H9 (cell line): ENCODE results near the gene CTNNA1. TPM values are rescaled to one million over a fixed set of nuclear protein-coding genes. Genes with fewer than 3 reads are reported as not detected.

Source experiments
- DNase-seq: peaks from one replicate; pipeline ENCODE4 v3.0.0-alpha.2; 2017
- H2AFZ ChIP-seq: one replicate; pipeline ENCODE4 v1.6.1; 2013; ENCODE audit warnings: mild to moderate bottlenecking, low read length, control low read depth, moderate library complexity
- H2AK5ac ChIP-seq: 2 replicates; pipeline ENCODE4 v1.6.1; 2013; ENCODE audit warnings: low read length, control low read depth, mixed read lengths; ENCODE audit not compliant: insufficient read length
- H2BK120ac ChIP-seq: one replicate; pipeline ENCODE4 v1.6.1; 2013; ENCODE audit warnings: low read depth, mild to moderate bottlenecking, low read length, control low read depth, inconsistent platforms; ENCODE audit not compliant: poor library complexity, severe bottlenecking
- H2BK12ac ChIP-seq: 2 replicates; pipeline ENCODE4 v1.6.1; 2013; ENCODE audit warnings: low read length, control low read depth, mixed read lengths, low read depth; ENCODE audit not compliant: insufficient read length
- H2BK15ac ChIP-seq: 2 replicates; pipeline ENCODE4 v1.6.1; 2013; ENCODE audit warnings: low read depth, low read length, control low read depth
- H2BK20ac ChIP-seq: one replicate; pipeline ENCODE4 v1.6.1; 2013; ENCODE audit warnings: low read depth, mild to moderate bottlenecking, low read length, control low read depth, inconsistent platforms; ENCODE audit not compliant: poor library complexity, severe bottlenecking
- H2BK5ac ChIP-seq: 2 replicates; pipeline ENCODE4 v1.6.1; 2013; ENCODE audit warnings: low read length, control low read depth, mixed read lengths; ENCODE audit not compliant: insufficient read length
- H3K14ac ChIP-seq: 2 replicates; pipeline ENCODE4 v1.6.1; 2013; ENCODE audit warnings: low read length, control low read depth; ENCODE audit not compliant: insufficient read depth
- H3K18ac ChIP-seq: 2 replicates; pipeline ENCODE4 v1.6.1; 2013; ENCODE audit warnings: low read depth, mild to moderate bottlenecking, mixed read lengths, low read length, control low read depth; ENCODE audit not compliant: insufficient read length
- H3K23ac ChIP-seq: 2 replicates; pipeline ENCODE4 v1.6.1; 2013; ENCODE audit warnings: low read length, control low read depth, mixed read lengths, low read depth; ENCODE audit not compliant: insufficient read length
- H3K23me2 ChIP-seq: 2 replicates; pipeline ENCODE4 v1.6.1; 2013; ENCODE audit warnings: low read depth, mild to moderate bottlenecking, mixed read lengths, low read length, control low read depth; ENCODE audit not compliant: insufficient read length, poor library complexity, severe bottlenecking
- H3K27ac ChIP-seq: 2 replicates; pipeline ENCODE4 v1.5.1; 2013; ENCODE audit warnings: low read length, control low read depth, mixed read lengths, low read depth; ENCODE audit not compliant: insufficient read length
- H3K27me3 ChIP-seq: 2 replicates; pipeline ENCODE4 v1.6.1; 2013; ENCODE audit warnings: low read length, control low read depth, inconsistent platforms; ENCODE audit not compliant: insufficient read depth
- H3K4ac ChIP-seq: 2 replicates; pipeline ENCODE4 v1.6.1; 2013; ENCODE audit warnings: low read depth, mild to moderate bottlenecking, control low read depth, inconsistent platforms, low read length, moderate library complexity
- H3K4me1 ChIP-seq: 2 replicates; pipeline ENCODE4 v1.6.1; 2013; ENCODE audit warnings: low read length, control low read depth, inconsistent platforms; ENCODE audit not compliant: insufficient read depth
- H3K4me2 ChIP-seq: 2 replicates; pipeline ENCODE4 v1.6.1; 2013; ENCODE audit warnings: low read length, control low read depth, mixed read lengths; ENCODE audit not compliant: insufficient read length, insufficient read depth
- H3K56ac ChIP-seq: 2 replicates; pipeline ENCODE4 v1.6.1; 2013; ENCODE audit warnings: low read depth, mild to moderate bottlenecking, mixed read lengths, low read length, control low read depth; ENCODE audit not compliant: insufficient read length
- H3K79me1 ChIP-seq: 2 replicates; pipeline ENCODE4 v1.6.1; 2013; ENCODE audit warnings: low read depth, mild to moderate bottlenecking, moderate library complexity, low read length, control low read depth, inconsistent platforms; ENCODE audit not compliant: insufficient read depth, poor library complexity, severe bottlenecking
- H3K79me2 ChIP-seq: 2 replicates; pipeline ENCODE4 v1.6.1; 2013; ENCODE audit warnings: low read length, control low read depth, inconsistent platforms; ENCODE audit not compliant: insufficient read depth
- H3K9ac ChIP-seq: 2 replicates; pipeline ENCODE4 v1.6.1; 2013; ENCODE audit warnings: low read length, control low read depth, mixed read lengths; ENCODE audit not compliant: insufficient read length; ENCODE audit errors: extremely low read depth
- H3K9me3 ChIP-seq: one replicate; pipeline ENCODE4 v1.6.1; 2013; ENCODE audit warnings: low read depth, low read length, inconsistent platforms; ENCODE audit not compliant: control insufficient read depth
- H3T11ph ChIP-seq: one replicate; pipeline ENCODE4 v1.6.1; 2013; ENCODE audit warnings: mild to moderate bottlenecking, low read length, control low read depth, inconsistent platforms
- H4K20me1 ChIP-seq: one replicate; pipeline ENCODE4 v1.6.1; 2013; ENCODE audit not compliant: control insufficient read depth, insufficient read length, insufficient read depth
- H4K5ac ChIP-seq: 2 replicates; pipeline ENCODE4 v1.6.1; 2013; ENCODE audit warnings: low read depth, mild to moderate bottlenecking, mixed read lengths, low read length, control low read depth; ENCODE audit not compliant: insufficient read length
- H4K8ac ChIP-seq: replicated peaks from 2 replicates; pipeline ENCODE4 v1.6.1; 2013; ENCODE audit warnings: low read length, control low read depth, mixed read lengths, low read depth; ENCODE audit not compliant: insufficient read length
- H4K91ac ChIP-seq: 2 replicates; pipeline ENCODE4 v1.6.1; 2013; ENCODE audit warnings: low read depth, mild to moderate bottlenecking, moderate library complexity, mixed read lengths, low read length, control low read depth; ENCODE audit not compliant: insufficient read length
- H3K27ac Mint-ChIP-seq, 3 experiments: 2 replicates in 2 of 3; 3 replicates in 1 of 3; pipeline ENCODE4 v1.8.0; 2020 to 2021; ENCODE audit warnings: mixed read lengths in 3 of 3, mild to moderate bottlenecking in 1 of 3, moderate library complexity in 1 of 3
- H3K27me3 Mint-ChIP-seq: 2 replicates; pipeline ENCODE4 v1.8.0; 2021; ENCODE audit warnings: low read depth, mild to moderate bottlenecking, moderate library complexity, mixed read lengths
- H3K36me3 Mint-ChIP-seq, 3 experiments: 2 replicates in 2 of 3; 3 replicates in 1 of 3; pipeline ENCODE4 v1.8.0; 2020 to 2021; ENCODE audit warnings: low read depth in 3 of 3, mixed read lengths in 3 of 3; ENCODE audit not compliant: insufficient read depth in 1 of 3
- H3K4me1 Mint-ChIP-seq, 2 experiments: 2 replicates each; pipeline ENCODE4 v1.8.0; 2020; ENCODE audit warnings: mixed read lengths in 2 of 2
- H3K4me3 Mint-ChIP-seq, 2 experiments: 2 replicates in 1 of 2; 3 replicates in 1 of 2; pipeline ENCODE4 v1.8.0; 2020 to 2021; ENCODE audit warnings: mild to moderate bottlenecking in 2 of 2, mixed read lengths in 2 of 2, moderate library complexity in 1 of 2
- H3K9me3 Mint-ChIP-seq, 2 experiments: 2 replicates in 1 of 2; 3 replicates in 1 of 2; pipeline ENCODE4 v1.8.0; 2020; ENCODE audit warnings: mild to moderate bottlenecking in 2 of 2, mixed read lengths in 2 of 2, moderate library complexity in 1 of 2
- CTCF ChIP-seq: fragments of 200-600 bp; sonication (generic); conservative IDR thresholded peaks from 3 replicates; pipeline ENCODE4 v1.8.0; 2021; ENCODE audit warnings: antibody characterized with exemption, mild to moderate bottlenecking
- WGBS: extraction: QIAGEN DNeasy Blood & Tissue Kit; methylation state at CpG from one replicate; pipeline ENCODE4 v1.1.7; 2013; ENCODE audit warnings: missing lambda C conversion rate, low lambda C conversion rate, mixed read lengths; ENCODE audit not compliant: insufficient read length; ENCODE audit errors: extremely low coverage; 5-methylcytosine and 5-hydroxymethylcytosine counted together
- total RNA-seq: library from RNA; stranded (reverse); gene quantifications from 2 replicates; pipeline ENCODE4 v1.2.1, GENCODE V29; 2021

CTNNA1 gene
- total RNA-seq, 1 experiment from 2014 or later: 354 TPM

DNA sequence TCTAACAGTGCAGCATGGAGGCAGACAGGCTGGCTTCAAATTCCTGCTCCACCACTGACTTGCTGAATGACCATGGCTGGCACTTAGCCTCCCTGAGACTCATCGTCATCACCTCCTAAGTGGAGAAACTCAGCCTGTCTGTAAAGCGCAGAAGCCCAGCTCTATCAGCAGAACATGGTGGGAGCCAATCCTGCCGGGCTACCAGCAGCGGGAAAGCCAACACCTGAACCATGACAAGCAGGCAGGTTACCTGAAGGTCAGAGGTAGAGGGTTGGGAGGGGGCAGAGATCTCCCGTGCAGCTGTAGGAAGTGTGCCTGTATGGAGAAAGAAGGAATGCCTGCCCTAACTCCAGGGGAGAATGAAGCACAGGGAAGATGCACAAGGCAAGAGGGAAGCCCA, 194.6 kb downstream of the CTNNA1 start:
- H3K27me3 Mint-ChIP-seq: peaks cover 1% of the 10 kb centered on the region; the same call in 1 of the 2 replicates
- H3K79me1 ChIP-seq: no peaks in the 10 kb centered on the region
- no peak overlapping the region for H3K4ac ChIP-seq
- no peaks in the 10 kb centered on the region for H3K79me2 ChIP-seq
- no peak overlapping the region for H3K4me2 ChIP-seq
- no peak overlapping the region for H2AFZ ChIP-seq
- H4K5ac ChIP-seq: no peak overlapping the region
- H2BK12ac ChIP-seq: no peak overlapping the region
- WGBS: no CpG with 5 or more reads among the region's 5 CpGs
- no peak overlapping the region for H4K8ac ChIP-seq
- H4K20me1 ChIP-seq: no peaks in the 10 kb centered on the region
- H3K23ac ChIP-seq: no peak overlapping the region
- H3T11ph ChIP-seq: no peak overlapping the region
- no peaks in the 10 kb centered on the region for H3K9me3 Mint-ChIP-seq
- no peak for DNase-seq
- no peak overlapping the region for H3K27ac Mint-ChIP-seq
- H3K56ac ChIP-seq: no peak overlapping the region
- no peak overlapping the region for H2BK20ac ChIP-seq
- H3K9me3 ChIP-seq: no peaks in the 10 kb centered on the region
- H3K14ac ChIP-seq: no peak overlapping the region; the same call in 1 of the 2 replicates
- no peaks in the 10 kb centered on the region for H3K27me3 ChIP-seq
- no peak overlapping the region for H3K9ac ChIP-seq
- no peak overlapping the region for H2BK120ac ChIP-seq
- H3K27ac ChIP-seq: no peak overlapping the region
- no peak overlapping the region for H4K91ac ChIP-seq
- no peak overlapping the region for H2BK15ac ChIP-seq
- no peaks in the 10 kb centered on the region for H3K23me2 ChIP-seq
- no peak overlapping the region for H2AK5ac ChIP-seq
- no peak overlapping the region for H3K4me3 Mint-ChIP-seq
- peaks cover 29 to 42% of the 10 kb centered on the region in 2 experiments for H3K4me1 Mint-ChIP-seq
- H2BK5ac ChIP-seq: no peak overlapping the region
- H3K18ac ChIP-seq: no peak overlapping the region
- H3K36me3 Mint-ChIP-seq: peaks cover 0 to 3% (median 0%) of the 10 kb centered on the region in 3 experiments; a peak in 1 of 7 replicates
- no peaks in the 10 kb centered on the region for H3K4me1 ChIP-seq
- no peak for TF ChIP-seq CTCF
